OCI-M2 (cell line): ENCODE data around the gene VWA2.

Experiments used
- DNase-seq: peaks from one replicate; lab custom pipeline; 2025; ENCODE audit not compliant: unreplicated experiment; lab: John Stamatoyannopoulos, UW

Gene VWA2

DNA sequence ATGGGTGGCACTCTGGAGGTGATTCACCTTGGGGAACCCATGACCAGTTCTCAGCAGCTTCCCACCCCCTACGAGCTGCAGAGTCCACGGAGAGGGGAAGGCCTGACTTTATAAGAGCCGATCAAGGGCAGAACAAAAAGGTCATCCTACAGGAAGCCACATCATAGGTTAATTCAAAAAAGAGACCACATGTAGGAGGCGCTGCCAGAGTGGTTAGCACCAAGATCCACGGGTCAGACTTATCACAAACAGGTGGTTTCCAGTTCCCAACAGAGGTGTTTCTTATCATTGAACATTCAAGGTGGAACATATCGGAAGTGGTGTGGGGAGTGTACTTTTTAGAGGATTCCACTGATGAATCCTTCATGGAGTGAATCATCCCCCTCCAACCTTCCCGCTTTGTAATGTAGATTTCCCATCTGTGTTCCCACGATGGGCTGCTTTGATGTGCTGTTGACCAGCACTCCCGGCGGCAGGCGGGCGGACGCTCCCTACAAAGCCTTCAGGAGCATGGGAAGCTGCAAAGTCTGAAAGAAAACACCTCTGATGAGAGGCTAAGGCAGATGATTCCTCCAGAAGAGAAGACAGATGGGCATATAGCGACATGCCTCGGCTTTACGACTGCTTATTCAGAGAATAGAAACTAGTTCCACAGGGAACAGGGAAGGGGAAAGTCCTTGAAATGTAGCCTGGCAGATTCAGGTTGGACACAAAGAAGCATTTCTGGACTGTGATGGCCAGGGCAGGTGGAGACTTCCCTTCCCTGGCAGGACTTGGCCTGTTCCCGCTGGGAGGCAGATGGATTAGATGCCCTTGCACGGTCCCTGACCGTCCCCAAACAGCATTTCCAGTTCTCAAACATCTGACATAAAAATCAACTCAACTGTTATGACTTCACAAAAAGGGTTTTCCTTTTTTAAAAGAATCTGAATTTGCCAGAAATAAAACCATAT, 98.7 kb downstream of the VWA2 start:
- no peak for DNase-seq

DNA sequence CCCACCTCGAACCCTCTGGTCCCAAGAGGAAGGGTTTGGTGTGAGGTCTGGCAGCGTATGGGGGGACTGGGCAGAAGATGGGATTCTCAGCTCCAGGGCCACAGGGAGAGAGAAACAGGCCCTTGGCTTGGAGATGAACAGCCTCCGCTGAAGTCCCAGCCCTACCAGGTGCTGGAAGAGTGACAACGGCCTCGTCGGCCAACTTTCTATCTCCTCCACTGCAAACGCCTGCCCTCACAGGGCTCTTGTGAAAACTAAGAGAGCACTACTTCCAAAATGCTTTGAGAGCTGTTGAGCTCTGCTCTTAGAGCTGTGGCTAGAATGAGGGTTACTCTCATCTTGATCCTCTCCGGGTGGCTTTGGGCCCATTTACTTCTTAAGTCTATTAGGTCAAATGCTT, 101.8 kb downstream of the VWA2 start:
- no peak for DNase-seq
